Endothelial cell of umbilical vein (primary cell): ENCODE measurements around the gene MTFR1L. TPM values are rescaled to one million over a fixed set of nuclear protein-coding genes. Genes with fewer than 3 reads are reported as not detected.
A peak's percentile ranks its signal among the peaks of the same experiment; 100 is the strongest.

Source experiments
- BruUV-seq: library from RNA; stranded (reverse); fragments of 400-500 nt; replicated peaks from 2 replicates; lab custom pipeline; 2021; lab: Mats Ljungman, UMichigan
- CTCF ChIA-PET: fragments of 300-600, 350-600 bp; sonication (Branson Sonifier 250); formaldehyde crosslinking; loops from one replicate; lab custom pipeline; 2021; ENCODE audit warnings: antibody characterized with exemption, inconsistent platforms; lab: Charles Lee
- POLR2A ChIA-PET: fragments of 300-600, 350-600 bp; sonication (Branson Sonifier 250); formaldehyde crosslinking; loops from one replicate; lab custom pipeline; 2021; ENCODE audit warnings: antibody characterized with exemption, inconsistent platforms; lab: Charles Lee
- DNase-seq: peaks from one replicate; pipeline ENCODE4 v3.0.0-alpha.2; 2011; ENCODE audit warnings: low read depth, low spot score
- FAIRE-seq: peaks from 2 replicates; lab custom pipeline; 2011; peaks lifted over from hg19 to GRCh38; lab: Jason Lieb, UNC
- H2AFZ ChIP-seq: 2 replicates; pipeline ENCODE4 v1.6.0; 2012; ENCODE audit warnings: low read depth, low read length, control low read depth, inconsistent platforms
- H3K27ac ChIP-seq: 2 replicates; pipeline ENCODE4 v1.5.1; 2011; ENCODE audit warnings: low read depth, mild to moderate bottlenecking, control low read depth, low read length, moderate library complexity; ENCODE audit not compliant: insufficient read depth
- H3K27me3 ChIP-seq, 2 experiments: 2 replicates each; pipeline versions ENCODE4 v1.6.0 to v1.6.1; 2011; ENCODE audit warnings: low read length in 2 of 2, mixed read lengths in 1 of 2; ENCODE audit not compliant: control insufficient read depth in 2 of 2, insufficient read depth in 2 of 2
- H3K36me3 ChIP-seq, 2 experiments: 2 replicates in 1 of 2; 3 replicates in 1 of 2; pipeline ENCODE4 v1.5.1; 2011; ENCODE audit warnings: low read length in 2 of 2, mild to moderate bottlenecking in 1 of 2, moderate library complexity in 1 of 2; ENCODE audit not compliant: control insufficient read depth in 2 of 2, insufficient read depth in 2 of 2; ENCODE audit errors: extremely low read depth in 1 of 2
- H3K4me1 ChIP-seq: 3 replicates; pipeline ENCODE4 v1.5.1; 2011; ENCODE audit warnings: mild to moderate bottlenecking, low read length; ENCODE audit not compliant: control insufficient read depth, insufficient read depth; ENCODE audit errors: extremely low read depth
- H3K4me2 ChIP-seq: 2 replicates; pipeline ENCODE4 v1.6.1; 2011; ENCODE audit warnings: low read length, control low read depth, mixed read lengths; ENCODE audit not compliant: insufficient read depth
- H3K4me3 ChIP-seq, 3 experiments: fragments of 200-600 bp in 1 of 3; sonication (generic), shearing (Covaris generic) in 1 of 3; replicated peaks in 1 of 3; 2 replicates each; pipeline ENCODE4 v1.5.1; 2011 to 2016; ENCODE audit warnings: control low read depth in 3 of 3, low read length in 3 of 3, mild to moderate bottlenecking in 2 of 3, inconsistent platforms in 1 of 3, low read depth in 1 of 3, moderate library complexity in 1 of 3; ENCODE audit not compliant: insufficient read depth in 1 of 3
- H3K79me2 ChIP-seq: 2 replicates; pipeline ENCODE4 v1.6.0; 2012; ENCODE audit warnings: low read length, inconsistent platforms; ENCODE audit not compliant: control insufficient read depth, insufficient read depth
- H3K9ac ChIP-seq: replicated peaks from 2 replicates; pipeline ENCODE3; 2011; ENCODE audit warnings: low read length, control low read depth; ENCODE audit not compliant: insufficient read depth; ENCODE audit errors: extremely low read depth
- H3K9me1 ChIP-seq: replicated peaks from 3 replicates; pipeline ENCODE4 v1.6.0; 2011; ENCODE audit warnings: mild to moderate bottlenecking, low read length; ENCODE audit not compliant: control insufficient read depth, insufficient read depth; ENCODE audit errors: extremely low read depth
- H3K9me3 ChIP-seq: replicated peaks from 2 replicates; pipeline ENCODE4 v1.5.1; 2012; ENCODE audit warnings: low read length, inconsistent platforms; ENCODE audit not compliant: control insufficient read depth, insufficient read depth
- H4K20me1 ChIP-seq: replicated peaks from 2 replicates; pipeline ENCODE3; 2011; ENCODE audit warnings: mild to moderate bottlenecking, low read length; ENCODE audit not compliant: control insufficient read depth, insufficient read depth; ENCODE audit errors: extremely low read depth
- CTCF ChIP-seq, 2 donors: IDR thresholded peaks; 1 replicate in 1 of 2; 2 replicates in 1 of 2; pipeline ENCODE4 v1.5.1; 2011; ENCODE audit warnings: low read length in 2 of 2, mild to moderate bottlenecking in 2 of 2, moderate library complexity in 2 of 2, control low read depth in 1 of 2, inconsistent platforms in 1 of 2, low read depth in 1 of 2; ENCODE audit not compliant: insufficient read depth in 1 of 2; ENCODE audit errors: extremely low read depth in 1 of 2
- EZH2 ChIP-seq: IDR thresholded peaks from 2 replicates; pipeline ENCODE4 v1.6.1; 2012; ENCODE audit warnings: borderline replicate concordance, low read depth, mild to moderate bottlenecking, moderate library complexity, low read length, inconsistent platforms; ENCODE audit not compliant: severe bottlenecking
- JUN ChIP-seq: IDR thresholded peaks from 2 replicates; pipeline ENCODE4 v1.6.1; 2011; ENCODE audit warnings: borderline replicate concordance, low read depth; ENCODE audit not compliant: insufficient read length, insufficient read depth
- MAX ChIP-seq: IDR thresholded peaks from 2 replicates; pipeline ENCODE4 v1.6.1; 2011; ENCODE audit not compliant: insufficient read depth, insufficient read length
- dilution Hi-C: fragments of 300-500 bp; cut with MboI; formaldehyde crosslinking; loops from one replicate; pipeline ENCODE4 v1.15.0; 2019; ENCODE audit warnings: low sequenced_read_pairs; ENCODE audit not compliant: extremely low pct_ligation_motif_present
- intact Hi-C: fragments of 100-400 bp; cut with micrococcal nuclease; formaldehyde crosslinking; loops from one replicate; pipeline ENCODE4 v1.10.0; 2022
- polyA plus RNA-seq, 4 experiments: library from polyadenylated mRNA; depleted of rRNA in 3 of 4; stranded (reverse) in 3 of 4; unstranded in 1 of 4; fragments of >200 nt; gene quantifications; 2 replicates each; pipeline versions ENCODE4 v1.2.1 to v1.2.3, GENCODE V29; 2011 to 2012; ENCODE audit warnings: missing spikeins in 1 of 4
- total RNA-seq: library from RNA; stranded (reverse); gene quantifications from 2 replicates; pipeline ENCODE4 v1.2.3, GENCODE V29; 2021

Gene MTFR1L
- total and polyA plus RNA-seq, 2 donors (not counting 3 experiments of a cell fraction or from before 2014, with no cell fraction given): 34.8 to 45.5 TPM

- H3K27me3 ChIP-seq: no peaks in the 10 kb centered on the region
- no peak for DNase-seq
- POLR2A ChIA-PET: interaction anchor here (0.7 kb wide), 1 partner anchor 23 kb away, joined by 3 read pairs; no protein-coding TSS in a partner anchor
- no TSS peak for BruUV-seq
- FAIRE-seq: no peak
- H4K20me1 ChIP-seq: no peaks in the 10 kb centered on the region
- peaks cover 8 to 27% of the 10 kb centered on the region in 2 experiments for H3K36me3 ChIP-seq
- no peaks in the 10 kb centered on the region for H3K9me1 ChIP-seq
- H3K27ac ChIP-seq: peak overlapping the region; percentile 31
- H3K9ac ChIP-seq: no peak overlapping the region
- dilution Hi-C loops: no loop called here
- H2AFZ ChIP-seq: no peak overlapping the region
- H3K4me2 ChIP-seq: peak overlapping the region; percentile 14
- peaks cover 20% of the 10 kb centered on the region for H3K79me2 ChIP-seq
- intact Hi-C loops: loop anchor here (10.0 kb wide), 2 partner anchors 370 to 570 kb away; partner anchors contain the start of genes MACO1 and SYF2
- peaks cover 37% of the 10 kb centered on the region for H3K4me1 ChIP-seq
- no peak for TF ChIP-seq JUN
- no peak for TF ChIP-seq MAX
- TF ChIP-seq EZH2: no peak
- peak in 1 of 2 donors; percentile 20 for TF ChIP-seq CTCF (IDR thresholded peaks at IDR 0.05; ENCODE audit: extremely low read depth in 1 of 2, insufficient read depth in 1 of 2, low read depth in 1 of 2, low read length in 2 of 2)
- CTCF ChIA-PET: interaction anchor here (1.0 to 1.4 kb wide), 2 partner anchors 9 to 197 kb away, joined by 3 to 4 read pairs; no protein-coding TSS in a partner anchor
- no peaks in the 10 kb centered on the region for H3K9me3 ChIP-seq
- no peak overlapping the region for H3K4me3 ChIP-seq
Measured at GRCh38 chr1:25804964-25805862, 14.5 kb upstream of the MTFR1L start.
